GM19438 (cell line): ENCODE data around the gene DYNLL1.
"Not testable (repeated sequence)": the region's sequence is repeated elsewhere in the genome, so short reads cannot be mapped to it uniquely, and the experiment has no call there.

Experiments
- ATAC-seq: cut with Tn5 transposase; IDR thresholded peaks from one replicate; pipeline ENCODE4 v1.9.1; 2021; ENCODE audit warnings: low read depth; ENCODE audit not compliant: unreplicated experiment

DYNLL1 gene

GRCh38 chr12:120495731-120496412 is at the start of gene DYNLL1:
DYNLL1 (plus strand) TSS chr12:120496113; CDS start chr12:120496422, 309 bp downstream.
- peak; percentile 95 for ATAC-seq

GRCh38 chr12:120446844-120447178 is 49.1 kb upstream of the DYNLL1 start:
- not testable (repeated sequence) for ATAC-seq

DNA sequence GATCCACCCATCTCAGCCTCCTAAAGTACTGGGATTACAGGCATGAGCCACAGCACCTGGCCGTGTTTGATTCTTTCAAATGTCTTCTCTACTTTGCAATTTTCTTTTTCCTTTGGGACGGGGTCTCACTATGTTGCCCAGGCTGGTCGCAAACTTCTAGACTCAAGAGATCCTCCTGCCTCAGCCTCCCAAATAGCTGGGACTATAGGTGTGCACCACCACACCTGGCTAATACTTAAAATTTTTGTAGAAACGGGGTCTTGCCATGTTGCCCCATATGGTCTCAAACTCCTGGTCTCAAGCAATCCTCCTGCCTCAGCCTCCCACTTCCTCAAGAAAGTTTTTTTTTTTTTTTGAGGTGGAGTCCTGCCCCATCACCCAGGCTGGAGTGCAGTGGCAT is 47.9 kb upstream of the DYNLL1 start:
- ATAC-seq, result no peak

DNA sequence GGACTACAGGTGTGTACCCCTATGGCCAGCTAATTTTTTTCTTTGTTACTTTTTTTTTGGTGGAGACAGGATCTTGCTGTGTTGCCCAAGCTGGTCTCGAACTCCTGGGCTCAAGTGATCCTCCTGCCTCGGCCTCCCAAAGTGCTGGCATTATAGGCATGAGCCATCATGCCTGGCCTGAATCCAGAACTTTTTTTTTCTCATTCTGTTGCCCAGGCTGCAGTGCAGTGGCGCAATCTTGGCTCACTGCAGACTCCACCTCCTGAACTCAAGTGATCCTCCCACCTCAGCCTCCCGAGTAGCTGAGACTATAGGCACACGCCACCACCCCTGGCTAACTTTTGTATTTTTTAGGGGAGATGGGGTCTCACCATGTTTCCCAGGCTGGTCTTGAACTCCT is 43.4 kb upstream of the DYNLL1 start:
- ATAC-seq, result not testable (repeated sequence)

DNA sequence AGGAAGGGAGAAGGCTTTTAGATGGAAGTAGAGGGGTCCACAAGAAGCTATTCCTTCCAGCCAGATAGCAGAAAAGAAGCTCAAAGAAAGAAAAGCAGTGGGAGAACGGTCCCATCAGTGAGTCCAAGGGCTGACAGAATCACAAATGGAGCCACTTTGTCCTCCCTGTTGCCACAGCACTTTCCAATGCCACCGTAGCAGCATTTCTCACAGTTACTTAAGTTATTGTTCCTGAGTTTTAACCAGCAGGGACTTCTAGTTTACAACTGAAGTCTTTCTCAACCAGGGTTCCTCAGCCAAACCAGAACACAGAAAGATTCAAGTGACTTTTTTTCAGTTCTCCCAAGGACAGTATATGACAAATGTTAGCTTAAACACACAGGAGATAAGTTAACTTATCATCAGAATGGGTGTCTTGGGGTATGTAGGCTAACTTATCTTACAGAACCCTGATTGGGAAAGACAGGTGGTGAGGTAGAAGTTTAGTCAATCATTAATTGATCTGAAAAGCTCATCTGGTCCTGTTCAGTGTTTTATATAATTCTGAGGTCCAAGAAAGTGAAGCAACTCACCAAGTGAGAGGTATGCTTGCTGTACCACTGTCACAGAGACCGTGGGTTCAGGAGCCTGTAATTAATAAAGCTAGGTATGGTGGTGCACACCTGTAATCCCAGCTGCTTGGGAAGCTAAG is 42.7 kb upstream of the DYNLL1 start:
- no peak for ATAC-seq

GRCh38 chr12:120453977-120454376 is 41.9 kb upstream of the DYNLL1 start:
- no peak for ATAC-seq

GRCh38 chr12:120455302-120455701 is 40.6 kb upstream of the DYNLL1 start:
- ATAC-seq, result no peak

DNA sequence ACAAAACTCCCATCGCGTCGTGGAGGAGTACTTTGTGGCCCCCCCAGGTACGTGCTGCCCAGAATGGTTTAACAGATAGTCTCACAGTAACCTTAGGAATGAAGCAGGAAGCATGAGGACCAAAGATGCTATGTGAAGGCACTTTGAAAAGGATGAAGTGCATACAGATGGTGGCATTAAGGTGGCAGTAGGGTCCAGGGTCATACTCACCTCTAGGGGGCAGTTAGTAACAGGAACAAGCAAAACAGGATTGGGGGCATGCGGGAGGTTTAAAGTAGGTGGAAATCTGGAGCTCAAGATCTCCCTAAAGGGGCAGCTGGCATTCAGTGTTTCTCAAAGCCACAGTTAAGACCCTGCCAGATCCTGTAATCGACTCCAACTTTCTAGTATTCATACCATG is 38.8 kb upstream of the DYNLL1 start:
- ATAC-seq, result no peak

GRCh38 chr12:120460157-120460556 is 35.8 kb upstream of the DYNLL1 start:
- ATAC-seq, result no peak

GRCh38 chr12:120462099-120462640 is 33.7 kb upstream of the DYNLL1 start:
- no peak for ATAC-seq

DNA sequence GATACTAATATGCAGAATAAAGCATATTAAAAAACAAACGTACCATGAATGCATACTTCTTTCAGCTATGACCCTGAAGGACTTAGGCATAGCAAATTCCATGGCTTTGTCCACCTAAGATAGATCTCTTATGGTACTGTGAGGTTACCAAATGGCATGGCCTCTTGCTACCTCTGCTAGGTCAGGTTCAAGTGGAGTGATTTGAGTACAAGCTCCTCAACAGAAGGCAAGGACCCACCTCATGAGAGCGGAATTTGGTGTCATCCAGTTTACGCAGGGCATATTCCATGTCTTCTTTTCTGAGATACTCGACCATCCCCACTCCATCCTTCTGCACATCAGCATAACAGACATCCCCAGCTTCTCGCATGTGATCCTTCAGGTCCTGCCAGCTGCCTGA is 32.2 kb upstream of the DYNLL1 start:
- no peak for ATAC-seq

DNA sequence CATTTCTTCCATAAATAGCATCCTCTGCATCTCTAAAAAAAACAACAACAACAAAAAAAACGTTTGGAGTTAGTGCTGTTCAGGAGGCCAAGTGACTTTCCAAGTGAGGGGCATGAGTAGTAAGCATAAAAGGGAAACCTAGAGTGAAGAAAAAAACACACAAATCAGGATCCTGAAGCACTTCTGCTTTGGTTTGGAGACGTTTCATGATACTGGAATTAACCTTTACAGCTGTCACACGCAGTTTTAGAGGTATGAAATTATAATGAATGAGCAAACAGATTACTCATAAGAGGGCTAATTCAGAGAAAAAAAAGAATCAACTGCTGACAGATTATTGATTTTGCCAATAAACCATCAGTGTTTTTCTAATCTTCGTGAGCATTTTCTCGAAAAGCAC is 30.2 kb upstream of the DYNLL1 start:
- no peak for ATAC-seq

DNA sequence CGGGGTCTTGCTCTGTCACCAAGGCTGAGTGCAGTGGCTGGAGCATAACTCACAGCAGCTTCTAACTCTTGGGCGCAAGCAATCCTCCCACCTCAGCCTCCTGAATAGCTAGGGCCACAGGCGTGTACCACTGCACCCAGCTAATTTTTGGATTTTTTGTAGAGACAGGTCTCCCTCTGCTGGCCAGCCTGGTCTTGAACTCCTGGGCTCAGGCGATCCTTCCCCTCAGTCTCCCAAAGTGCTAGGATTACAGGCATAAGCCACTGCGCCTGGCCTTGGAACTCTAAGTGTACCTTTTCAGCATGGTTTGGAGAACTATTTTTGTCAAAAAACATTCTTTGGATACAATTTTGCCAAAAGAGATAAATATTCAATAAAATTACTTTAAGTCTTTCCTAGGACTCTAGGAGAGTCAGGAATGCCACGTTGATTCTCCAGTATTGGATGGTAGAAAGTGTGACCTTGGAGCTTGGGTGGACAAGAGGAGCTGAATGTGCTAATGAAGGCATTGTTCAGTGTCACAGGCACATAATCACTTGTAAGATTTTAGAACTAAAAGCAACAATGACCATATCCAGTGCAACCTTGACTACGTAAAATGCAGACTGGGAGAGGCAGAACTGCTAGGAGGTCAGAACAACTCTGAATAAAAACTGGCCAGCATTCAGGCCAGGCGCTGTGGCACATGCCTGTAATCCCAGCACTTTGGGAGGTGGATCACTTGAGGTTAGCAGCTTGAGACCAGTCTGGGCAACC is 29.2 kb upstream of the DYNLL1 start:
- no peak for ATAC-seq

DNA sequence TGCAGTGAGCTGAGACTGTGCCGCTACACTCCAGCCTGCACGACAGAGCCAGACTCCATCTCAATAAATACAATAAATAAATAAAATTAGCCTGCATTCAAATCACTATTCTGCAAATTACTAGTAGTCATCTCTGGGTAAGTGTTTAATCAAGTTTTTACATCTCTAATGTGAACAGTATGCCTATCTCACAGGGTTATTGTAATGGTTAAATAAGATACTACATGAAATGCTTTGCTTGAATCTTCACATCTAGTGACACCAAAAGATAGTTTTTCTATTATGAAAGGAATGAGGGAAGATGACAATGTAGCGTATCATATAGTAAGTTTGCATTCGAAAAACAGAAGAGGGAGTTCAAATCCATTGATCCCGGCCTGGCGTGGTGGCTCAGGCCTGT is 28.5 kb upstream of the DYNLL1 start:
- no peak for ATAC-seq

DNA sequence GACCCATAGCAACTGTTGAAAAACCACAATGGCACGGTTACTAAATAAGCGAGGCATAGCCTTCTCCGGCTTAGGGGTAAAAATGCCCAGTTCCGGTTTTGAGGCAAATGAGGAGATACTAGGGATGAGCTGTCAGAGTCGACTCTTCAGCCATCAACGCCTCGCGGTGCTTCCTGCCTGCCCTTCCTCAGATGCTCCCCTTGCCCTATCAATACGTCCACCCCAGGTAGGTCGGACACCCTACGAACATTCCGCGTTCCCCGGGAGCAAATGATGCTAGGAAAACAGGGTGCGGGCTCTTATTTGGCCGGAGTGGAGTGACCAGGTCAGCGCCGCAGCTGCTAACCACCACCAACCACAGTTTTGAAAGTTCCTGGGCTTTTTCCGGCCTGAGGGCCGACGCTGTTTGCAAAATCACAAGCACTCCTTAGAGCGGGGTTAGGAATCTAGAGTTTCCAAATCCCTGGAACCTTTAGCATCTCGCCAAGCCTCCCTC is 27.5 kb upstream of the DYNLL1 start:
- no peak for ATAC-seq

- ATAC-seq, result peak; percentile 25
Observed at GRCh38 chr12:120468821-120469449, 27.0 kb upstream of the DYNLL1 start.

DNA sequence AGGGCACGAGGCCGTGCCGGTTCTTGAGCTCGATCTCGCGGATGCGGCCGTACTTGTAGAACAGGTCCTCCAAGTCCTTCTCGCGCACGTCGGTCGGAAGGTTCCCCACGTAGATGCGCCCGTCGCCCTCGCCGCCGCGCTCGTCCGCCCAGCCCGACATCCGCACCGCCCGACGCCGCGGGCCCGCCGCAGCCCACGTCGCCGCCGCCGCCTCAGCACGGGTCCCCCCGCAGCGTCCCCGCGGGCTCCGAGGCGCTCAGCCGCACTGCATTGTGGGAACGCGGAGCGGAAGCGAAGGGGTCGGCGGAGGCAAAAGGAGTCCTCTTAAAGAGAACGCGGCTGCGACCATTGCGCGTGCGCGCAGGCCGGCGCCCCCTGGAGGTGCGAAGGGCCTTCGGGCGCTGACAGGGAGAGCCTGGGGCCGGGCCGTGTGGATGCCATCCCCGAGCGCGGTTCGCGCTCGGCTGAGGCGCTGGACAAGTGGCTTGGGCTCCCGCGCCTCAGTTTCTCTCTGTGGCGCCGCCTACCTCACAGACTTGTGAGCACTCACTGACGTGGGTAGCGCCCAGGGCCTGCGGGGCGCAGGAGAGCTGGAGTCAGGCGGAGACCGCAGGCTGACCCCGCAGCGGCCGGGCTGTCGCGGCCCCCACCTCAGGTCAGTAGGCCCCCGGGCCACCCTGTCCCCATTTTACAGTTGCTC is 26.3 kb upstream of the DYNLL1 start, which contains the start of gene SRSF9:
SRSF9 (minus strand) TSS at position 299 of the 700 bp plus-strand sequence; CDS start at position 160, 139 bp downstream.
- peak; percentile 83 for ATAC-seq

DNA sequence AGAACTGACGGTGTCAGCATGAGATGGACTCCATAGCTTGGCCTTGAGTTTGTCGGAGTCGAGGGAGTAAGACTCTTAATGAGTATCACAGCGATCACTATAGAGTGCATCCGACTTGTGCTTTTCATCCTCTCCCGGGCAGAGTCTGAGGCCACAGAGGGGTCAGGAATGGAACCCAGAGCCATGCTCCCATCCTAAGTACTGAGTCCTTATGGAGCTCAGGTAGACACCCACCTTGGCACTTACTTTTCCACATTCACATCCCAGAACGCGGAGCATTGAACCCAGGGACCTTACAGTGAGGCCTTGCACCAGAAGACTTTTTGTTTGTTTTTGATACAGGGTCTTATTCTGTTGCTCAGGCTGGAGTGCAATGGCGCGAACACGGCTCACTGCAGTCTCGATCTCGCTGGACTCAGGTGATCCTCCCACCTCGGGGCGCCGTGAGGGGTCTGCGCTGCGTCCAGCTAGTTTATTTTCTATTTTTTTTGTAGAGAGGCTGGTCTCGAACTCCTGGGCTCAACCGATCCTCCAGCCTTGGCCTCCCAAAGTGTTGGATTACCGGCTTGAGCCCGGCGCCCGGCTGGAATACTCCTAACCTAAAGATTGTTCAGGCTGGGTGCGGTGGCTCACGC is 25.6 kb upstream of the DYNLL1 start:
- ATAC-seq, result peak; percentile 26

DNA sequence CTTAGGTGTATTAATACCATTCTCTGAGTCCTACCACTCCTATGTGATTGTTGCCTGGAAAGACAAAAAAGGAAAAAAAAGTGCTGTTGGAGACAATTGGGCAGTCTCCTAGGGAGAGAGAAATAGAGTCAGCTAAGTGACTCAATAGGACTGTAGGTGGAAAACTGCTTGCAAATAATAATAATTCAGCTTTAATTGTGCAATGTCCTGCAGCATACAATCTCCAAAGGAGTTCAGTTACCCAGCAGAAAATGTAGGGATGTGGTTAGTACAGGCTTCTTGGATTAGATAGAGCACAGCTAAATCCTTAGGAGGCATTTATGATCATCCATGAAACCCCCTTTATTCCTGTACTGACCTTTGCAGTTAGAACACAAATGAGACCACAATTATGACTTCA is 23.4 kb upstream of the DYNLL1 start:
- ATAC-seq, result no peak
